ENCODE data around the gene CRABP1. TPM values are rescaled to one million over a fixed set of nuclear protein-coding genes. Genes with fewer than 3 reads are reported as not detected.

CRABP1 gene
- total RNA-seq, 1 experiment from 2014 or later: not detected

DNA sequence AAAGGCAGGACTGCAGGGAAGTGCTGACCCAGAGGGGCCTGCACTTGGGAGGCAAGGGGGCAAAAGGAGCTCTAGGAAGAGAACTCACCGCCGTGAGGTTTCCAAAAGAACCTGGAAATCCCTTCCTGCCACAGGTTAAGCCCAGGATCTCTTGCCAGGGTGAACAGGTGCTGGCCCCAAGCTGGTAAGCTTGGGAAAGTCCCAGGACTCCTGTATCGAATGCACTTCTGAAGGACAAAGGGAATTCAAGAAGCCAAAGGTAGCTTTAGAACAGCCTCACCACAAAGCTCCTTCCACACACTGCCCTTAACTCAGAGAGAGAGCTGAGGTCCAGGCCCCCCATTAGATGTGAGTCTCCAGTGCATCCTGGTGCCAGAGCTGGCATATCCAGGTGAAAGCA, 28.9 kb upstream of the CRABP1 start:
- Mint-ChIP-seq H3K9me3 (ENCODE audit: low read depth, unreplicated experiment) (no peaks in the 10 kb centered on the region), H3K27me3 (ENCODE audit: unreplicated experiment) (peaks cover 30% of the 10 kb centered on the region), H3K4me3 (ENCODE audit: low read depth, unreplicated experiment) (no peak overlapping the region), H3K27ac (ENCODE audit: unreplicated experiment) (no peak overlapping the region), H3K36me3 (ENCODE audit: insufficient read depth, unreplicated experiment) (peaks cover 2% of the 10 kb centered on the region), H3K4me1 (ENCODE audit: low read depth, unreplicated experiment) (peaks cover 14% of the 10 kb centered on the region)
- no peak for TF ChIP-seq CTCF (IDR thresholded peaks at IDR 0.05; ENCODE audit: unreplicated experiment)
- DNase-seq: no peak
- intact Hi-C loops (cut with micrococcal nuclease; ENCODE audit: unreplicated experiment): loop anchor here (10.0 kb wide), 2 partner anchors 174 to 394 kb away; no protein-coding TSS in a partner anchor
- no TSS peak for BruUV-seq (replicated peaks)
- CTCF ChIA-PET: interaction anchor here (0.6 to 1.3 kb wide), 4 partner anchors 9 to 112 kb away, joined by 3 to 5 read pairs (median 4); no protein-coding TSS in a partner anchor

- H3K27me3 Mint-ChIP-seq (ENCODE audit: unreplicated experiment): peaks cover 37% of the 10 kb centered on the region
- peaks cover 5% of the 10 kb centered on the region for H3K36me3 Mint-ChIP-seq (ENCODE audit: insufficient read depth, unreplicated experiment)
- H3K4me3 Mint-ChIP-seq (ENCODE audit: low read depth, unreplicated experiment): no peak overlapping the region
- BruUV-seq (replicated peaks): no TSS peak
- peaks cover 16% of the 10 kb centered on the region for H3K4me1 Mint-ChIP-seq (ENCODE audit: low read depth, unreplicated experiment)
- intact Hi-C loops (cut with micrococcal nuclease; ENCODE audit: unreplicated experiment): loop anchor here (10.0 kb wide), 2 partner anchors 172 to 392 kb away; no protein-coding TSS in a partner anchor
- no peak for DNase-seq
- no peaks in the 10 kb centered on the region for H3K9me3 Mint-ChIP-seq (ENCODE audit: low read depth, unreplicated experiment)
- CTCF ChIA-PET: interaction anchor here (1.3 kb wide), 1 partner anchor 103 kb away, joined by 3 read pairs; no protein-coding TSS in a partner anchor
- no peak overlapping the region for H3K27ac Mint-ChIP-seq (ENCODE audit: unreplicated experiment)
- TF ChIP-seq CTCF (IDR thresholded peaks at IDR 0.05; ENCODE audit: unreplicated experiment): no peak
Measured at GRCh38 chr15:78312536-78312935, 27.6 kb upstream of the CRABP1 start.

- no peak overlapping the region for H3K4me3 Mint-ChIP-seq (ENCODE audit: low read depth, unreplicated experiment)
- H3K36me3 Mint-ChIP-seq (ENCODE audit: insufficient read depth, unreplicated experiment): peaks cover 9% of the 10 kb centered on the region
- no peaks in the 10 kb centered on the region for H3K9me3 Mint-ChIP-seq (ENCODE audit: low read depth, unreplicated experiment)
- DNase-seq: no peak
- no peak for TF ChIP-seq CTCF (IDR thresholded peaks at IDR 0.05; ENCODE audit: unreplicated experiment)
- CTCF ChIA-PET: interaction anchor here (1.3 kb wide), 1 partner anchor 102 kb away, joined by 3 read pairs; no protein-coding TSS in a partner anchor
- peaks cover 20% of the 10 kb centered on the region for H3K4me1 Mint-ChIP-seq (ENCODE audit: low read depth, unreplicated experiment)
- peaks cover 41% of the 10 kb centered on the region for H3K27me3 Mint-ChIP-seq (ENCODE audit: unreplicated experiment)
- no peak overlapping the region for H3K27ac Mint-ChIP-seq (ENCODE audit: unreplicated experiment)
- intact Hi-C loops (cut with micrococcal nuclease; ENCODE audit: unreplicated experiment): loop anchor here (10.0 kb wide), 2 partner anchors 172 to 392 kb away; no protein-coding TSS in a partner anchor
- BruUV-seq (replicated peaks): no TSS peak
Measured at GRCh38 chr15:78312957-78313356, 27.2 kb upstream of the CRABP1 start.

DNA sequence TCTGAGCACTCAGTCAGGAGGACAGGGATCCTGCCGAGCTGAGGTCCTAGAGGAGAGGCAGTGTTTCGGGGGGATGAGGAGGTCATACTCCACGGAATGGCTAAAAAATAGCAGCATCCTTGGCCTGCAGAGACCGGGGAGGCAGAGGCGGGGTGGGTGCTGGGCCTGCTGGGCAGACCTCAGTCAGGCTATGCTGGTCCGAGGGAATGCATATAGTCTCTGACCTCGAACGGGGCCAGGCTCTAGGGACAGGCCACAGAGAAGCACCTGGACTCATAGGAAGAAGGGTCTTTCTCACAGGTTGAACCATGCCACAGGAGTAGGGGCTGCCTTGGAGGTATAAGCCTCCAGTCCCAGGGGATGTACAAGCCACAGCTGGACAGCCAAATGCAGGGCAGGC, 26.8 kb upstream of the CRABP1 start:
- Mint-ChIP-seq H3K27ac (ENCODE audit: unreplicated experiment) (no peak overlapping the region), H3K36me3 (ENCODE audit: insufficient read depth, unreplicated experiment) (peaks cover 9% of the 10 kb centered on the region), H3K4me3 (ENCODE audit: low read depth, unreplicated experiment) (no peak overlapping the region), H3K4me1 (ENCODE audit: low read depth, unreplicated experiment) (peaks cover 20% of the 10 kb centered on the region), H3K9me3 (ENCODE audit: low read depth, unreplicated experiment) (no peaks in the 10 kb centered on the region), H3K27me3 (ENCODE audit: unreplicated experiment) (peaks cover 42% of the 10 kb centered on the region)
- no peak for DNase-seq
- CTCF ChIA-PET: interaction anchor here (1.3 kb wide), 1 partner anchor 102 kb away, joined by 3 read pairs; no protein-coding TSS in a partner anchor
- no peak for TF ChIP-seq CTCF (IDR thresholded peaks at IDR 0.05; ENCODE audit: unreplicated experiment)
- no TSS peak for BruUV-seq (replicated peaks)
- intact Hi-C loops (cut with micrococcal nuclease; ENCODE audit: unreplicated experiment): loop anchor here (10.0 kb wide), 2 partner anchors 171 to 391 kb away; no protein-coding TSS in a partner anchor
